ENCODE results near the gene SLF2. TPM values are rescaled to one million over a fixed set of nuclear protein-coding genes. Genes with fewer than 3 reads are reported as not detected.

The SLF2 gene
- total RNA-seq, 2 donors from 2014 or later, result 15.1 to 21.9 TPM

GRCh38 chr10:100962351-100963080, 49.8 kb downstream of the SLF2 start:
- Histone ChIP-seq H3K27me3 (no peaks in the 10 kb centered on the region), H3K4me3 (no peak overlapping the region), H3K27ac (no peak overlapping the region), H3K9ac (ENCODE audit: low read depth in 2 of 2, low read length in 2 of 2) (no peak overlapping the region), H3K4me1 (no peaks in the 10 kb centered on the region), H3K9me3 (no peaks in the 10 kb centered on the region), H3K36me3 (no peaks in the 10 kb centered on the region)
- TF ChIP-seq CTCF (IDR thresholded peaks at IDR 0.05), result no peak
- no peak for DNase-seq
- intact Hi-C loops (cut with DNase I), result loop anchor here (10.0 kb wide), 1 partner anchor 48 kb away; the partner anchor contains the start of gene SLF2

GRCh38 chr10:100963826-100964225, 51.1 kb downstream of the SLF2 start:
- Histone ChIP-seq H3K27ac (no peak overlapping the region), H3K27me3 (no peaks in the 10 kb centered on the region), H3K36me3 (no peaks in the 10 kb centered on the region), H3K9me3 (no peaks in the 10 kb centered on the region), H3K9ac (ENCODE audit: low read depth in 2 of 2, low read length in 2 of 2) (no peak overlapping the region), H3K4me1 (no peaks in the 10 kb centered on the region), H3K4me3 (no peak overlapping the region)
- intact Hi-C loops (cut with DNase I), result loop anchor here (10.0 kb wide), 1 partner anchor 49 kb away; the partner anchor contains the start of gene SLF2
- no peak for TF ChIP-seq CTCF (IDR thresholded peaks at IDR 0.05)
- DNase-seq, result no peak

- intact Hi-C loops (cut with DNase I), result loop anchor here (10.0 kb wide), 1 partner anchor 51 kb away; the partner anchor contains the start of gene SLF2
Measured at GRCh38 chr10:100965820-100966219, 53.1 kb downstream of the SLF2 start.

GRCh38 chr10:100966887-100967286, 54.1 kb downstream of the SLF2 start:
- no peaks in the 10 kb centered on the region for H3K4me1 ChIP-seq
- H3K9ac ChIP-seq (ENCODE audit: low read depth in 2 of 2, low read length in 2 of 2), result no peak overlapping the region
- H3K9me3 ChIP-seq, result no peaks in the 10 kb centered on the region
- DNase-seq, result no peak
- TF ChIP-seq CTCF (IDR thresholded peaks at IDR 0.05), result no peak
- H3K27ac ChIP-seq, result no peak overlapping the region
- intact Hi-C loops (cut with DNase I), result loop anchor here (10.0 kb wide), 1 partner anchor 52 kb away; the partner anchor contains the start of gene SLF2
- H3K4me3 ChIP-seq, result no peak overlapping the region
- H3K27me3 ChIP-seq, result no peaks in the 10 kb centered on the region
- no peaks in the 10 kb centered on the region for H3K36me3 ChIP-seq

More at GRCh38 chr10:100965820-100966219, 53.1 kb downstream of the SLF2 start:
- no peak overlapping the region for H3K4me3 ChIP-seq
- no peak for DNase-seq
- H3K27ac ChIP-seq, result no peak overlapping the region
- H3K27me3 ChIP-seq, result no peaks in the 10 kb centered on the region
- no peaks in the 10 kb centered on the region for H3K9me3 ChIP-seq
- TF ChIP-seq CTCF (IDR thresholded peaks at IDR 0.05), result no peak
- no peaks in the 10 kb centered on the region for H3K4me1 ChIP-seq
- H3K36me3 ChIP-seq, result no peaks in the 10 kb centered on the region
- H3K9ac ChIP-seq (ENCODE audit: low read depth in 2 of 2, low read length in 2 of 2), result no peak overlapping the region

- TF ChIP-seq CTCF (IDR thresholded peaks at IDR 0.05), result no peak
Measured at GRCh38 chr10:100967332-100967731, 54.6 kb downstream of the SLF2 start.

More at GRCh38 chr10:100967332-100967731, 54.6 kb downstream of the SLF2 start:
- Histone ChIP-seq H3K36me3 (no peaks in the 10 kb centered on the region), H3K4me3 (no peak overlapping the region), H3K4me1 (no peaks in the 10 kb centered on the region), H3K9me3 (no peaks in the 10 kb centered on the region), H3K27me3 (no peaks in the 10 kb centered on the region), H3K9ac (ENCODE audit: low read depth in 2 of 2, low read length in 2 of 2) (peak overlapping the region in 1 of 2 donors; percentile 49), H3K27ac (peak overlapping the region; percentile 2)
- intact Hi-C loops (cut with DNase I), result loop anchor here (10.0 kb wide), 1 partner anchor 53 kb away; the partner anchor contains the start of gene SLF2
- DNase-seq, result no peak
